Measurements from ENCODE around the gene PAPPA. TPM values are rescaled to one million over a fixed set of nuclear protein-coding genes. Genes with fewer than 3 reads are reported as not detected.

Gene PAPPA
- total RNA-seq, 1 experiment from 2014 or later, result 0.22 TPM

DNA sequence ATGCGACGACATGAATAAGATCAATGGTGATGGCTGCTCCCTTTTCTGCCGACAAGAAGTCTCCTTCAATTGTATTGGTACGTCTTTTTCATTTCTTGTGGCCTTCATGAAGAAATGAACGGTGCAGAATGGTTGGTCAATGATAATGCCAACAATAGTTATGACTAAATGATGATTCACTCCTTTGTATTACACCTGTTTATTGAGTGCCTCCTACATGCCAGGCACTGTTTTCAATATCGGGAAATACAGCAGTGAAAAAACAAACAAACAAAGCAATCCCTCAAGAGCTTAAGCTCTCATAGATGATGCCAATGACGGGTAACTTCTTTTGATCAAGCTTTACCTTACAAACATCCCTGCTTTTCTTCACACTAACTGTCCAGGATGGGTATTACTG, 117.7 kb downstream of the PAPPA start (continued):
- no peak for TF ChIP-seq ZNF263 (CRISPR knock-in tag; IDR thresholded peaks at IDR 0.05; ENCODE audit: low read depth)
- TF ChIP-seq, protein P1, sequence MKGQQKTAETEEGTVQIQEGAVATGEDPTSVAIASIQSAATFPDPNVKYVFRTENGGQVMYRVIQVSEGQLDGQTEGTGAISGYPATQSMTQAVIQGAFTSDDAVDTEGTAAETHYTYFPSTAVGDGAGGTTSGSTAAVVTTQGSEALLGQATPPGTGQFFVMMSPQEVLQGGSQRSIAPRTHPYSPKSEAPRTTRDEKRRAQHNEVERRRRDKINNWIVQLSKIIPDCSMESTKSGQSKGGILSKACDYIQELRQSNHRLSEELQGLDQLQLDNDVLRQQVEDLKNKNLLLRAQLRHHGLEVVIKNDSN (CRISPR knock-in tag; IDR thresholded peaks at IDR 0.05), result no peak
- TF ChIP-seq NFE2L1 (CRISPR knock-in tag; IDR thresholded peaks at IDR 0.05), result no peak

DNA sequence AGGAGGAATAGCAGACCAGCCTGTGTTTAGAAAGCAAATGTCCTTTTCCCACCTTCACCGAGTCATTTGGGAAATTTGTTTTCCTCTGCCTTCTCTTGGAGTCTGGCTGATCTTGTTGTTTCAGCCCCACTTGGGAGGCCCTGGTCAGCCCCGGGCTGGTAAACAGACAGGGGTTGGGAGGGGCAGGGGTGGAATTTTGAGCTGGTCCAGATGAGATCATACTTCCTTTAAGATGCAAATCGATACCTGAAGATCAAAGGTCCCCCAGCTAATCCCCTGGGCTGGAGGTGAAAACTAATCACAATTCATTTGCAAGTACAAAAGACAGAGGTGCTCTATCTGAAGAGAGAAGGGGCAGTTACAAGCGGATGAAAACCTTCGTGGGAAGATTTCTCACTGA, 118.4 kb downstream of the PAPPA start:
- DNase-seq (ENCODE audit: low spot score), result peak; percentile 77
- H3K4me1 Mint-ChIP-seq, result peaks cover 46% of the 10 kb centered on the region
- no peak overlapping the region for H3K27ac Mint-ChIP-seq
- ChIA-PET POLR2A (no interaction called here), CTCF (interaction anchor here (0.6 to 1.7 kb wide), 3 partner anchors 118 to 300 kb away, joined by 3 to 4 read pairs (median 4); partner anchors contain the start of gene PAPPA)
- no peaks in the 10 kb centered on the region for H3K36me3 Mint-ChIP-seq
- peaks cover 97% of the 10 kb centered on the region for H3K27me3 Mint-ChIP-seq (ENCODE audit: low read depth)
- H3K4me3 Mint-ChIP-seq, result peak overlapping the region; percentile 22; the same call in 1 of the 2 replicates
- TF ChIP-seq TEAD1 (CRISPR knock-in tag; IDR thresholded peaks at IDR 0.05), result peak; percentile 32; the same call in 1 of the 2 replicates
- no peak for TF ChIP-seq FOXJ3 (CRISPR knock-in tag; IDR thresholded peaks at IDR 0.05; ENCODE audit: borderline replicate concordance)
- no peak for TF ChIP-seq GTF2I (CRISPR knock-in tag; conservative IDR thresholded peaks at IDR 0.05)
- TF ChIP-seq FOXK1 (CRISPR knock-in tag; IDR thresholded peaks at IDR 0.05), result peak; percentile 73; the same call in 1 of the 2 replicates
- TF ChIP-seq, protein P2, sequence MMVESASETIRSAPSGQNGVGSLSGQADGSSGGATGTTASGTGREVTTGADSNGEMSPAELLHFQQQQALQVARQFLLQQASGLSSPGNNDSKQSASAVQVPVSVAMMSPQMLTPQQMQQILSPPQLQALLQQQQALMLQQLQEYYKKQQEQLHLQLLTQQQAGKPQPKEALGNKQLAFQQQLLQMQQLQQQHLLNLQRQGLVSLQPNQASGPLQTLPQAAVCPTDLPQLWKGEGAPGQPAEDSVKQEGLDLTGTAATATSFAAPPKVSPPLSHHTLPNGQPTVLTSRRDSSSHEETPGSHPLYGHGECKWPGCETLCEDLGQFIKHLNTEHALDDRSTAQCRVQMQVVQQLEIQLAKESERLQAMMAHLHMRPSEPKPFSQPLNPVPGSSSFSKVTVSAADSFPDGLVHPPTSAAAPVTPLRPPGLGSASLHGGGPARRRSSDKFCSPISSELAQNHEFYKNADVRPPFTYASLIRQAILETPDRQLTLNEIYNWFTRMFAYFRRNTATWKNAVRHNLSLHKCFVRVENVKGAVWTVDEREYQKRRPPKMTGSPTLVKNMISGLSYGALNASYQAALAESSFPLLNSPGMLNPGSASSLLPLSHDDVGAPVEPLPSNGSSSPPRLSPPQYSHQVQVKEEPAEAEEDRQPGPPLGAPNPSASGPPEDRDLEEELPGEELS (CRISPR knock-in tag; IDR thresholded peaks at IDR 0.05), result peak; percentile 51; the same call in 1 of the 2 replicates
- no peak for TF ChIP-seq SMAD3 (CRISPR knock-in tag; IDR thresholded peaks at IDR 0.05; ENCODE audit: borderline replicate concordance)
- ATAC-seq, result peak; percentile 94
- no peaks in the 10 kb centered on the region for H3K9me3 Mint-ChIP-seq

DNA sequence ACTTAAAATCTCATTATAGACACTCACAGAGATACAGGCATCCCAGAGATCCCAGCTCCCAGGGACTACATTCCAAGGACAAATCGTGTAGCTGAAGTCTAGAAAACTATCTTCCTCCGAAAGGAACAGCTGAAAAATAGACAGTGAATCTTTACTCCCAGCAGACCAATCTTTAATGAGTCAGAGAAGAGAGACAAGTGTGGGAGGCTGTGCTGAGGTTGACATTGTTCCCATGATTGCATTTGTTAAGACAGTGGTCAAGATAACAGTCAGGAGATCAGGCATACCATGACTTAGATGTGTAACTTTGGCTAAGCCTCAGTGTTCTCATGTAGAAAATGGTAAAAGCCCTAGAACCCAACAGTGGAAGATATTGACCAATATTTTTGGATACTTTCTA, 120.7 kb downstream of the PAPPA start:
- Mint-ChIP-seq H3K4me1 (peaks cover 66% of the 10 kb centered on the region), H3K4me3 (no peak overlapping the region), H3K27me3 (ENCODE audit: low read depth) (peaks cover 99% of the 10 kb centered on the region), H3K27ac (no peak overlapping the region), H3K36me3 (no peaks in the 10 kb centered on the region), H3K9me3 (no peaks in the 10 kb centered on the region)
- ChIA-PET POLR2A (no interaction called here), CTCF (interaction anchor here (0.8 to 1.4 kb wide), 2 partner anchors 12 to 221 kb away, joined by 3 to 6 read pairs; no protein-coding TSS in a partner anchor)
- DNase-seq (ENCODE audit: low spot score) (no peak), ATAC-seq (no peak)
- TF ChIP-seq, protein P3, sequence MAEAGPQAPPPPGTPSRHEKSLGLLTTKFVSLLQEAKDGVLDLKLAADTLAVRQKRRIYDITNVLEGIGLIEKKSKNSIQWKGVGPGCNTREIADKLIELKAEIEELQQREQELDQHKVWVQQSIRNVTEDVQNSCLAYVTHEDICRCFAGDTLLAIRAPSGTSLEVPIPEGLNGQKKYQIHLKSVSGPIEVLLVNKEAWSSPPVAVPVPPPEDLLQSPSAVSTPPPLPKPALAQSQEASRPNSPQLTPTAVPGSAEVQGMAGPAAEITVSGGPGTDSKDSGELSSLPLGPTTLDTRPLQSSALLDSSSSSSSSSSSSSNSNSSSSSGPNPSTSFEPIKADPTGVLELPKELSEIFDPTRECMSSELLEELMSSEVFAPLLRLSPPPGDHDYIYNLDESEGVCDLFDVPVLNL (CRISPR knock-in tag; IDR thresholded peaks at IDR 0.05; ENCODE audit: borderline replicate concordance, low read depth), result no peak

DNA sequence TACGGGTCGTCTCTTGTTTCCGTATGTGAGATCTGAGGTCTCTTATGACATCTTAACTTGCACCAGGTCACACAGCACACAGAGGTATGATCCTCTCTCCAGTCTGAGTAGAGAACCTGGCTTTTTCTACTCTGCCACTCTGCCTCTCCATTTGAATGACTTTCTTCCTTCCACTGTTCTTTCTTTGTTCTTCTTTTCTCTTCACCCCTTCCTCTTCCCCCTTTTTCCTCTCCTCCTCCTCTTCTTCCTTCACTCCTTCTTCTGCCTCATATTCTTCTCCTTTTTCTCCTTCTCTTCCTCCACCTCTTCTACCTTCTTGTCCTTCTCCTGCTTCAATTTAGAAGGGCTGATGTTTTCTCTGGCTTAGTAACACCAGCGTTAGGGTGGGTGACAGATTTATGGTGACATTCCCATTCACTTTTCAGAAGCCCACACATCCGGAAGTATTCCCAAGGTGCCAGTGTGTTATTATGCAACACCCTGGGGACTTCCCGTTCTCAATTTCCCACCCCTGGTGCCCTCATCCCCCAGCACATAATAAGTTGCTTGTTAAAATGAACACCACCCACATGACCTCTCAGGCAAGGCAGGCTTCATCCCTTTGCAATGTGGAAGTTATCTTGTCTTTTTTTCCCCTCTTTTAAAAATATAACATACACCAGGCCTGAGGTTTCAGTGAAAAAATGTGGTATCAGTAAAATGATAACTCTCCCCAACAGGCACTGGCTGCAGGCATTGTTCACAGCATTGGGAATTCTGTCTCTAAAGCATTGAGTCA, 122.0 kb downstream of the PAPPA start:
- no peak for DNase-seq (ENCODE audit: low spot score)
- POLR2A ChIA-PET, result interaction anchor here (0.8 to 1.1 kb wide), 2 partner anchors 11 to 35 kb away, joined by 3 read pairs; no protein-coding TSS in a partner anchor
- CTCF ChIA-PET, result interaction anchor here (1.7 kb wide), 1 partner anchor 123 kb away, joined by 4 read pairs; no protein-coding TSS in a partner anchor
- no peak overlapping the region for H3K27ac Mint-ChIP-seq
- TF ChIP-seq CBFB (CRISPR knock-in tag; IDR thresholded peaks at IDR 0.05; ENCODE audit: low read depth), result no peak
- TF ChIP-seq, protein P4, sequence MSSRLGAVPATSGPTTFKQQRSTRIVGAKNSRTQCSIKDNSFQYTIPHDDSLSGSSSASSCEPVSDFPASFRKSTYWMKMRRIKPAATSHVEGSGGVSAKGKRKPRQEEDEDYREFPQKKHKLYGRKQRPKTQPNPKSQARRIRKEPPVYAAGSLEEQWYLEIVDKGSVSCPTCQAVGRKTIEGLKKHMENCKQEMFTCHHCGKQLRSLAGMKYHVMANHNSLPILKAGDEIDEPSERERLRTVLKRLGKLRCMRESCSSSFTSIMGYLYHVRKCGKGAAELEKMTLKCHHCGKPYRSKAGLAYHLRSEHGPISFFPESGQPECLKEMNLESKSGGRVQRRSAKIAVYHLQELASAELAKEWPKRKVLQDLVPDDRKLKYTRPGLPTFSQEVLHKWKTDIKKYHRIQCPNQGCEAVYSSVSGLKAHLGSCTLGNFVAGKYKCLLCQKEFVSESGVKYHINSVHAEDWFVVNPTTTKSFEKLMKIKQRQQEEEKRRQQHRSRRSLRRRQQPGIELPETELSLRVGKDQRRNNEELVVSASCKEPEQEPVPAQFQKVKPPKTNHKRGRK (CRISPR knock-in tag; IDR thresholded peaks at IDR 0.05; ENCODE audit: borderline replicate concordance), result 0 out of 2 replicates have a peak, but pooled peaks have one; percentile 70
- peaks cover 79% of the 10 kb centered on the region for H3K4me1 Mint-ChIP-seq
- H3K27me3 Mint-ChIP-seq (ENCODE audit: low read depth), result peaks cover 99% of the 10 kb centered on the region
- ATAC-seq, result no peak
- H3K4me3 Mint-ChIP-seq, result no peak overlapping the region
- no peaks in the 10 kb centered on the region for H3K36me3 Mint-ChIP-seq
- no peaks in the 10 kb centered on the region for H3K9me3 Mint-ChIP-seq

Measured in WTC11 (cell line).